HEK293 (cell line): ENCODE results near the gene TCEA2.

ENCODE experiments used
- ATF2 ChIP-seq: fragments of 450-650 bp; formaldehyde crosslinking; IDR thresholded peaks from 2 replicates; pipeline ENCODE4 v1.5.1; 2016; ENCODE audit warnings: missing biosample characterization, missing genetic modification characterization, low read depth
- BCL11A ChIP-seq: fragments of 450-650 bp; formaldehyde crosslinking; IDR thresholded peaks from 2 replicates; pipeline ENCODE4 v1.5.1; 2016; ENCODE audit warnings: low read depth, missing biosample characterization, missing genetic modification characterization
- GLI4 ChIP-seq: fragments of 450-650 bp; formaldehyde crosslinking; IDR thresholded peaks from 2 replicates; pipeline ENCODE4 v1.5.1; 2016; ENCODE audit warnings: missing biosample characterization, missing genetic modification characterization
- INSM2 ChIP-seq: fragments of 450-650 bp; formaldehyde crosslinking; IDR thresholded peaks from 2 replicates; pipeline ENCODE4 v1.5.1; 2016; ENCODE audit warnings: missing biosample characterization, missing genetic modification characterization
- KLF17 ChIP-seq: fragments of 450-650 bp; formaldehyde crosslinking; IDR thresholded peaks from 2 replicates; pipeline ENCODE4 v1.5.1; 2016; ENCODE audit warnings: missing biosample characterization, missing genetic modification characterization
- KLF9 ChIP-seq: fragments of 450-650 bp; formaldehyde crosslinking; IDR thresholded peaks from 2 replicates; pipeline ENCODE4 v1.5.1; 2016; ENCODE audit warnings: missing biosample characterization, missing genetic modification characterization, low read depth
- PRDM10 ChIP-seq: fragments of 450-650 bp; formaldehyde crosslinking; IDR thresholded peaks from 2 replicates; pipeline ENCODE4 v1.5.1; 2016; ENCODE audit warnings: missing biosample characterization, missing genetic modification characterization
- SCRT2 ChIP-seq: fragments of 450-650 bp; formaldehyde crosslinking; IDR thresholded peaks from 2 replicates; pipeline ENCODE4 v1.5.1; 2016; ENCODE audit warnings: missing biosample characterization, missing genetic modification characterization
- SETDB1 ChIP-seq: IDR thresholded peaks from one replicate; pipeline ENCODE4 v1.6.1; 2017; ENCODE audit warnings: mild to moderate bottlenecking, low read length, moderate library complexity, mixed read lengths; ENCODE audit not compliant: insufficient read length
- WT1 ChIP-seq: fragments of 450-650 bp; formaldehyde crosslinking; IDR thresholded peaks from 2 replicates; pipeline ENCODE4 v1.5.1; 2016; ENCODE audit warnings: missing biosample characterization, missing genetic modification characterization
- YY2 ChIP-seq: fragments of 450-650 bp; formaldehyde crosslinking; IDR thresholded peaks from 2 replicates; pipeline ENCODE4 v1.5.1; 2016; ENCODE audit warnings: missing biosample characterization, missing genetic modification characterization
- ZNF10 ChIP-seq: fragments of 450-650 bp; formaldehyde crosslinking; IDR thresholded peaks from 2 replicates; pipeline ENCODE4 v1.5.1; 2017; ENCODE audit warnings: missing biosample characterization, missing genetic modification characterization
- ZNF155 ChIP-seq: fragments of 450-650 bp; formaldehyde crosslinking; IDR thresholded peaks from 2 replicates; pipeline ENCODE4 v1.5.1; 2016; ENCODE audit warnings: missing biosample characterization, missing genetic modification characterization
- ZNF18 ChIP-seq: fragments of 450-650 bp; formaldehyde crosslinking; IDR thresholded peaks from 2 replicates; pipeline ENCODE4 v1.5.1; 2016; ENCODE audit warnings: missing biosample characterization, missing genetic modification characterization
- ZNF292 ChIP-seq: fragments of 450-650 bp; formaldehyde crosslinking; IDR thresholded peaks from 2 replicates; pipeline ENCODE4 v1.5.1; 2016; ENCODE audit warnings: low read depth, missing biosample characterization, missing genetic modification characterization, borderline replicate concordance
- ZNF37A ChIP-seq: fragments of 450-650 bp; IDR thresholded peaks from 2 replicates; pipeline ENCODE4 v1.5.1; 2018; ENCODE audit warnings: missing biosample characterization, missing genetic modification characterization
- TF ChIP-seq, protein P1 (sequence below): fragments of 450-650 bp; formaldehyde crosslinking; IDR thresholded peaks from 2 replicates; pipeline ENCODE4 v1.5.1; 2016; ENCODE audit warnings: missing biosample characterization, missing genetic modification characterization
- TF ChIP-seq, protein P2 (sequence below): fragments of 450-650 bp; formaldehyde crosslinking; IDR thresholded peaks from 2 replicates; pipeline ENCODE4 v1.5.1; 2016; ENCODE audit warnings: missing biosample characterization, missing genetic modification characterization

Gene TCEA2

GRCh38 chr20:64062596-64063388 is at the start of gene TCEA2 (continued):
- TF ChIP-seq, protein P1, sequence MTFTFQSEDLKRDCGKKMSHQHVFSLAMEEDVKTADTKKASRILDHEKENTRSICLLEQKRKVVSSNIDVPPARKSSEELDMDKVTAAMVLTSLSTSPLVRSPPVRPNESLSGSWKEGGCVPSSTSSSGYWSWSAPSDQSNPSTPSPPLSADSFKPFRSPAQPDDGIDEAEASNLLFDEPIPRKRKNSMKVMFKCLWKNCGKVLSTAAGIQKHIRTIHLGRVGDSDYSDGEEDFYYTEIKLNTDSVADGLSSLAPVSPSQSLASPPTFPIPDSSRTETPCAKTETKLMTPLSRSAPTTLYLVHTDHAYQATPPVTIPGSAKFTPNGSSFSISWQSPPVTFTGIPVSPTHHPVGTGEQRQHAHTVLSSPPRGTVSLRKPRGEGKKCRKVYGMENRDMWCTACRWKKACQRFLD (tag by site-specific recombination), result no peak
- TF ChIP-seq ZNF18 (no peak), KLF9 (tag by site-specific recombination) (peak; percentile 97), BCL11A (tag by site-specific recombination) (no peak), KLF17 (tag by site-specific recombination) (peak; percentile 50; the same call in 1 of the 2 replicates), SETDB1 (no peak), SCRT2 (tag by site-specific recombination) (no peak), ATF2 (tag by site-specific recombination) (no peak), GLI4 (tag by site-specific recombination) (no peak), ZNF155 (no peak), WT1 (tag by site-specific recombination) (peak; percentile 30; the same call in 1 of the 2 replicates), ZNF292 (tag by site-specific recombination) (no peak), ZNF10 (tag by site-specific recombination) (no peak), INSM2 (tag by site-specific recombination) (no peak), YY2 (tag by site-specific recombination) (peak; percentile 41; the same call in 1 of the 2 replicates), ZNF37A (tag by site-specific recombination) (no peak), PRDM10 (tag by site-specific recombination) (peak; percentile 65)
- TF ChIP-seq, protein P2, sequence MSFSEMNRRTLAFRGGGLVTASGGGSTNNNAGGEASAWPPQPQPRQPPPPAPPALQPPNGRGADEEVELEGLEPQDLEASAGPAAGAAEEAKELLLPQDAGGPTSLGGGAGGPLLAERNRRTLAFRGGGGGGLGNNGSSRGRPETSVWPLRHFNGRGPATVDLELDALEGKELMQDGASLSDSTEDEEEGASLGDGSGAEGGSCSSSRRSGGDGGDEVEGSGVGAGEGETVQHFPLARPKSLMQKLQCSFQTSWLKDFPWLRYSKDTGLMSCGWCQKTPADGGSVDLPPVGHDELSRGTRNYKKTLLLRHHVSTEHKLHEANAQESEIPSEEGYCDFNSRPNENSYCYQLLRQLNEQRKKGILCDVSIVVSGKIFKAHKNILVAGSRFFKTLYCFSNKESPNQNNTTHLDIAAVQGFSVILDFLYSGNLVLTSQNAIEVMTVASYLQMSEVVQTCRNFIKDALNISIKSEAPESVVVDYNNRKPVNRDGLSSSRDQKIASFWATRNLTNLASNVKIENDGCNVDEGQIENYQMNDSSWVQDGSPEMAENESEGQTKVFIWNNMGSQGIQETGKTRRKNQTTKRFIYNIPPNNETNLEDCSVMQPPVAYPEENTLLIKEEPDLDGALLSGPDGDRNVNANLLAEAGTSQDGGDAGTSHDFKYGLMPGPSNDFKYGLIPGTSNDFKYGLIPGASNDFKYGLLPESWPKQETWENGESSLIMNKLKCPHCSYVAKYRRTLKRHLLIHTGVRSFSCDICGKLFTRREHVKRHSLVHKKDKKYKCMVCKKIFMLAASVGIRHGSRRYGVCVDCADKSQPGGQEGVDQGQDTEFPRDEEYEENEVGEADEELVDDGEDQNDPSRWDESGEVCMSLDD (tag by site-specific recombination), result peak; percentile 68
